SK-N-SH (cell line): ENCODE results near the gene YDJC. TPM values are rescaled to one million over a fixed set of nuclear protein-coding genes. Genes with fewer than 3 reads are reported as not detected.

Experiments used
- CTCF ChIA-PET: fragments of 300-600, 350-600 bp; formaldehyde crosslinking; extraction: SDS; loops from one replicate; lab custom pipeline; 2021; lab: Yijun Ruan, JAX
- POLR2A ChIA-PET: fragments of 350-600 bp; sonication (Branson Sonifier 250); formaldehyde crosslinking; extraction: SDS; loops from one replicate; lab custom pipeline; 2020; ENCODE audit warnings: antibody characterized with exemption, inconsistent platforms; lab: Yijun Ruan, JAX
- DNase-seq: peaks from one replicate; pipeline ENCODE4 v3.0.0; 2012
- H2AFZ ChIP-seq: fragments of 200-600 bp; sonication (generic); 2 replicates; pipeline ENCODE4 v1.8.1; 2016; ENCODE audit warnings: antibody characterized with exemption, mild to moderate bottlenecking, low read depth
- H3F3A ChIP-seq: fragments of 200-600 bp; sonication (generic); replicated peaks from 2 replicates; pipeline ENCODE3; 2016; ENCODE audit warnings: antibody characterized with exemption, mild to moderate bottlenecking; ENCODE audit not compliant: insufficient read depth
- H3K27ac ChIP-seq, 2 experiments: fragments of 200-500 bp in 1 of 2; fragments of 200-600 bp in 1 of 2; sonication (Bioruptor generic) in 1 of 2; sonication (generic), shearing (Covaris generic) in 1 of 2; 2 replicates each; pipeline versions ENCODE4 v1.5.1 to v1.6.1; 2014 to 2016; ENCODE audit warnings: low read depth in 2 of 2, inconsistent platforms in 1 of 2, low read length in 1 of 2, mild to moderate bottlenecking in 1 of 2, mixed read lengths in 1 of 2
- H3K27me3 ChIP-seq: fragments of 200-600 bp; sonication (generic), shearing (Covaris generic); 2 replicates; pipeline ENCODE4 v1.6.1; 2016; ENCODE audit warnings: mixed run types; ENCODE audit not compliant: insufficient read depth
- H3K36me3 ChIP-seq, 2 experiments: fragments of 200-500 bp in 1 of 2; fragments of 200-600 bp in 1 of 2; sonication (Bioruptor generic) in 1 of 2; sonication (generic) in 1 of 2; replicated peaks in 1 of 2; 2 replicates each; pipeline versions ENCODE3 to v1.5.1; 2014 to 2016; ENCODE audit warnings: low read length in 1 of 2, mild to moderate bottlenecking in 1 of 2; ENCODE audit not compliant: insufficient read depth in 2 of 2, control insufficient read depth in 1 of 2
- H3K4me1 ChIP-seq, 2 experiments: fragments of 200-500 bp in 1 of 2; fragments of 200-600 bp in 1 of 2; sonication (Bioruptor generic) in 1 of 2; sonication (generic), shearing (Covaris generic) in 1 of 2; 2 replicates each; pipeline versions ENCODE4 v1.5.1 to v1.6.1; 2014 to 2016; ENCODE audit warnings: low read depth in 1 of 2, low read length in 1 of 2, mixed run types in 1 of 2; ENCODE audit not compliant: insufficient read depth in 2 of 2, control insufficient read depth in 1 of 2
- H3K4me2 ChIP-seq: fragments of 200-600 bp; sonication (generic), shearing (Covaris generic); 2 replicates; pipeline ENCODE4 v1.6.1; 2017; ENCODE audit warnings: mixed run types
- H3K4me3 ChIP-seq, 2 experiments: fragments of 200-500 bp in 1 of 2; fragments of 200-600 bp in 1 of 2; sonication (Bioruptor generic) in 1 of 2; sonication (generic), shearing (Covaris generic) in 1 of 2; 2 replicates each; pipeline versions ENCODE4 v1.5.1 to v1.8.1; 2014 to 2016; ENCODE audit warnings: low read depth in 2 of 2, inconsistent platforms in 1 of 2, low read length in 1 of 2, mild to moderate bottlenecking in 1 of 2, mixed read lengths in 1 of 2, moderate library complexity in 1 of 2
- H3K79me2 ChIP-seq: fragments of 200-600 bp; sonication (generic); 2 replicates; pipeline ENCODE4 v1.8.1; 2017; ENCODE audit warnings: mild to moderate bottlenecking; ENCODE audit not compliant: insufficient read depth
- H3K9ac ChIP-seq: fragments of 200-600 bp; sonication (generic); 2 replicates; pipeline ENCODE4 v1.6.1; 2017; ENCODE audit warnings: mixed run types
- H3K9me2 ChIP-seq: fragments of 200-600 bp; sonication (generic); 2 replicates; pipeline ENCODE4 v1.6.1; 2017; ENCODE audit warnings: mixed run types
- H3K9me3 ChIP-seq: fragments of 200-600 bp; sonication (generic); 2 replicates; pipeline ENCODE4 v1.6.1; 2017; ENCODE audit warnings: mixed run types, mild to moderate bottlenecking, moderate library complexity
- H4K20me1 ChIP-seq: fragments of 200-600 bp; sonication (generic); 2 replicates; pipeline ENCODE4 v1.6.1; 2017; ENCODE audit warnings: mild to moderate bottlenecking, mixed run types; ENCODE audit not compliant: insufficient read depth
- CHD2 ChIP-seq: fragments of 150-350 bp; IDR thresholded peaks from 2 replicates; pipeline ENCODE4 v1.6.1; 2018; ENCODE audit warnings: low read length; ENCODE audit not compliant: partially characterized antibody
- EZH2phosphoT487 ChIP-seq: fragments of 200-600 bp; sonication (generic); IDR thresholded peaks from 2 replicates; pipeline ENCODE4 v1.6.1; 2017; ENCODE audit warnings: low read depth, mixed run types, mild to moderate bottlenecking, antibody characterized with exemption, moderate library complexity, borderline replicate concordance
- FOSL2 ChIP-seq: IDR thresholded peaks from 2 replicates; pipeline ENCODE4 v1.4.0; 2012; ENCODE audit warnings: low read depth, mild to moderate bottlenecking, moderate library complexity, borderline replicate concordance
- FOXM1 ChIP-seq: IDR thresholded peaks from 2 replicates; pipeline ENCODE4 v1.4.0; 2012; ENCODE audit warnings: low read depth, mild to moderate bottlenecking
- JUND ChIP-seq: IDR thresholded peaks from 2 replicates; pipeline ENCODE4 v1.4.0; 2012
- MAX ChIP-seq: IDR thresholded peaks from 2 replicates; pipeline ENCODE4 v1.4.0; 2012; ENCODE audit warnings: low read depth
- POLR2AphosphoS5 ChIP-seq: IDR thresholded peaks from 2 replicates; pipeline ENCODE4 v1.6.1; 2012; ENCODE audit warnings: low read depth, low read length
- REST ChIP-seq: IDR thresholded peaks from 2 replicates; pipeline ENCODE4 v1.6.1; 2012; ENCODE audit warnings: mild to moderate bottlenecking, low read depth, low read length, moderate library complexity
- SIN3A ChIP-seq: IDR thresholded peaks from 2 replicates; pipeline ENCODE4 v1.6.1; 2012; ENCODE audit warnings: low read depth, mild to moderate bottlenecking, low read length, moderate library complexity, borderline replicate concordance
- SMC3 ChIP-seq: IDR thresholded peaks from 2 replicates; pipeline ENCODE4 v1.6.1; 2012; ENCODE audit warnings: low read depth, low read length, improper control_type of control experiment
- TCF12 ChIP-seq: IDR thresholded peaks from 2 replicates; pipeline ENCODE4 v1.4.0; 2012
- ZBTB33 ChIP-seq: IDR thresholded peaks from 2 replicates; pipeline ENCODE4 v1.4.0; 2012; ENCODE audit warnings: low read depth, borderline replicate concordance
- WGBS: methylation state at CpG from one replicate; pipeline ENCODE4 v1.1.6; 2017; ENCODE audit warnings: low lambda C conversion rate; 5-methylcytosine and 5-hydroxymethylcytosine counted together
- polyA plus RNA-seq, 3 experiments: library from polyadenylated mRNA; depleted of rRNA; stranded (reverse); fragments of >200 nt; gene quantifications; 2 replicates each; pipeline ENCODE4 v1.2.3, GENCODE V29; 2012

The YDJC gene
- polyA plus RNA-seq, 1 of the 3 experiments (the other 2 are of a cell fraction): 37.4 TPM

GRCh38 chr22:21613553-21614233, 16.1 kb downstream of the YDJC start (continued):
- TF ChIP-seq ZBTB33 (no peak), POLR2AphosphoS5 (no peak), FOSL2 (no peak), SMC3 (no peak), TCF12 (no peak)

GRCh38 chr22:21612858-21613257, 17.0 kb downstream of the YDJC start:
- TF ChIP-seq POLR2AphosphoS5 (no peak), SIN3A (no peak), EZH2phosphoT487 (no peak), REST (no peak), FOXM1 (no peak), TCF12 (no peak), JUND (no peak), CHD2 (no peak), MAX (no peak)
- Histone ChIP-seq H3K4me2 (no peak overlapping the region), H3F3A (no peaks in the 10 kb centered on the region), H3K4me3 (no peak overlapping the region), H4K20me1 (peaks cover 85% of the 10 kb centered on the region), H3K27me3 (no peaks in the 10 kb centered on the region), H3K9ac (no peak overlapping the region), H3K27ac (no peak overlapping the region), H2AFZ (no peak overlapping the region), H3K9me2 (no peaks in the 10 kb centered on the region), H3K9me3 (no peaks in the 10 kb centered on the region), H3K79me2 (peaks cover 98% of the 10 kb centered on the region), H3K36me3 (peaks cover 8 to 25% of the 10 kb centered on the region in 2 experiments), H3K4me1 (no peaks in the 10 kb centered on the region; a peak in 1 of 4 replicates)
- ChIA-PET CTCF (interaction anchor here (0.8 to 3.3 kb wide), 4 partner anchors 12 to 29 kb away, joined by 3 to 19 read pairs (median 4); partner anchors contain the start of genes SDF2L1 and YDJC), POLR2A (no interaction called here)
- DNase-seq: no peak
- WGBS: 89% methylated on average over 5 of the region's 7 CpGs
